BJ (cell line): Measurements from ENCODE around the gene PKDCC. TPM values are rescaled to one million over a fixed set of nuclear protein-coding genes. Genes with fewer than 3 reads are reported as not detected.

ENCODE experiments used
- CTCF ChIA-PET: fragments of 350-600 bp; formaldehyde crosslinking; extraction: SDS; loops from one replicate; lab custom pipeline; 2021; ENCODE audit warnings: antibody characterized with exemption, inconsistent platforms; lab: Yijun Ruan, JAX
- POLR2A ChIA-PET: fragments of 300-600 bp; sonication (Branson Sonifier 250); formaldehyde crosslinking; extraction: SDS; loops from one replicate; lab custom pipeline; 2021; ENCODE audit warnings: antibody characterized with exemption; lab: Charles Lee
- DNase-seq: peaks from one replicate; pipeline ENCODE4 v3.0.0-alpha.2; 2011; ENCODE audit warnings: low read depth
- H3K27me3 ChIP-seq: 2 replicates; pipeline ENCODE4 v1.6.0; 2011; ENCODE audit warnings: low read length; ENCODE audit not compliant: control insufficient read depth, insufficient read depth
- H3K36me3 ChIP-seq: 2 replicates; pipeline ENCODE4 v1.5.1; 2011; ENCODE audit warnings: low read length; ENCODE audit not compliant: control insufficient read depth, insufficient read depth
- H3K4me3 ChIP-seq: 2 replicates; pipeline ENCODE4 v1.5.1; 2011; ENCODE audit warnings: low read depth, mild to moderate bottlenecking, control low read depth, low read length
- polyA plus RNA-seq: library from polyadenylated mRNA; depleted of rRNA; stranded (reverse); fragments of >200 nt; gene quantifications from 2 replicates; pipeline ENCODE4 v1.2.3, GENCODE V29; 2011
- TF ChIP-seq, protein P1 (sequence below): IDR thresholded peaks from 2 replicates; pipeline ENCODE4 v1.5.1; 2011; ENCODE audit warnings: low read depth, mild to moderate bottlenecking, control low read depth, inconsistent platforms, low read length, moderate library complexity; ENCODE audit not compliant: insufficient read depth

The PKDCC gene
- polyA plus RNA-seq, 1 experiment, result 6.6 TPM

DNA sequence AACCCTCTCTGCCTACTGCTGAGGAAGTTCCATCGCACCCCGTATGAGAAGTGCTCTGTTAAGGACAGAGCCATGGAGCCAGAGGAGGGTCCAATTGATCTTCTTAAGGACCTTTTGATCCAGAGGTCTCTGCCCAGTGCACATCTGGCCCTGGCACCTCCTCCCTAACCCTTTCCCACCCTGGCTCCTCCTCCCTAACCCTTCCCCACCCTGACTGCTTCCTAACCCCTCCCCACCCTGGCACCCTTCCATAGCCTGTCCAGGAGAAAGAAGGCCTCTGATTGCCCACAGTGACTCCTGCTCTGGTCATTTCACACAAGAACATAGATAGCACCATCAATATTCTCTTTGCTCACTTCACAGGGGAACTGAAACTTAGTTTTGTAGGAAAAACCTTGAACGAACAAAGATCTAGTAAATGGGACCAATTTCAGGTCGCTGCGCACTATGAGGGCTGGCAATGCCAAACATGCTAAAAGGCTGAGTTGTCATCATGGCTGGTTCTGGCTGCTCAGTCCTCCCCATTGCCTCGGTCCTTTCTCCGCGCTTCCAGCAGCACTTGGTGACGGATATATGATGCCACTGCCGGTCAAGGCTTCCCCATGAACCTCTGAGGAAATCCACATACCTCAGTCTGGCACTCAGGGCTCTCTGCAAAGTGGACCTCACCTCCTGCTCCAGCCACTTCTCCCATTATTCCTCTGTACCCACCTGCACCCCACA, 49.2 kb downstream of the PKDCC start:
- no peaks in the 10 kb centered on the region for H3K27me3 ChIP-seq
- DNase-seq, result no peak
- no peak overlapping the region for H3K4me3 ChIP-seq
- no peaks in the 10 kb centered on the region for H3K36me3 ChIP-seq
- ChIA-PET POLR2A (no interaction called here), CTCF (interaction anchor here (0.6 to 6.4 kb wide), 28 partner anchors 9 to 275 kb away, joined by 3 to 103 read pairs (median 4); no protein-coding TSS in a partner anchor)
- TF ChIP-seq, protein P1, sequence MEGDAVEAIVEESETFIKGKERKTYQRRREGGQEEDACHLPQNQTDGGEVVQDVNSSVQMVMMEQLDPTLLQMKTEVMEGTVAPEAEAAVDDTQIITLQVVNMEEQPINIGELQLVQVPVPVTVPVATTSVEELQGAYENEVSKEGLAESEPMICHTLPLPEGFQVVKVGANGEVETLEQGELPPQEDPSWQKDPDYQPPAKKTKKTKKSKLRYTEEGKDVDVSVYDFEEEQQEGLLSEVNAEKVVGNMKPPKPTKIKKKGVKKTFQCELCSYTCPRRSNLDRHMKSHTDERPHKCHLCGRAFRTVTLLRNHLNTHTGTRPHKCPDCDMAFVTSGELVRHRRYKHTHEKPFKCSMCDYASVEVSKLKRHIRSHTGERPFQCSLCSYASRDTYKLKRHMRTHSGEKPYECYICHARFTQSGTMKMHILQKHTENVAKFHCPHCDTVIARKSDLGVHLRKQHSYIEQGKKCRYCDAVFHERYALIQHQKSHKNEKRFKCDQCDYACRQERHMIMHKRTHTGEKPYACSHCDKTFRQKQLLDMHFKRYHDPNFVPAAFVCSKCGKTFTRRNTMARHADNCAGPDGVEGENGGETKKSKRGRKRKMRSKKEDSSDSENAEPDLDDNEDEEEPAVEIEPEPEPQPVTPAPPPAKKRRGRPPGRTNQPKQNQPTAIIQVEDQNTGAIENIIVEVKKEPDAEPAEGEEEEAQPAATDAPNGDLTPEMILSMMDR, result no peak

DNA sequence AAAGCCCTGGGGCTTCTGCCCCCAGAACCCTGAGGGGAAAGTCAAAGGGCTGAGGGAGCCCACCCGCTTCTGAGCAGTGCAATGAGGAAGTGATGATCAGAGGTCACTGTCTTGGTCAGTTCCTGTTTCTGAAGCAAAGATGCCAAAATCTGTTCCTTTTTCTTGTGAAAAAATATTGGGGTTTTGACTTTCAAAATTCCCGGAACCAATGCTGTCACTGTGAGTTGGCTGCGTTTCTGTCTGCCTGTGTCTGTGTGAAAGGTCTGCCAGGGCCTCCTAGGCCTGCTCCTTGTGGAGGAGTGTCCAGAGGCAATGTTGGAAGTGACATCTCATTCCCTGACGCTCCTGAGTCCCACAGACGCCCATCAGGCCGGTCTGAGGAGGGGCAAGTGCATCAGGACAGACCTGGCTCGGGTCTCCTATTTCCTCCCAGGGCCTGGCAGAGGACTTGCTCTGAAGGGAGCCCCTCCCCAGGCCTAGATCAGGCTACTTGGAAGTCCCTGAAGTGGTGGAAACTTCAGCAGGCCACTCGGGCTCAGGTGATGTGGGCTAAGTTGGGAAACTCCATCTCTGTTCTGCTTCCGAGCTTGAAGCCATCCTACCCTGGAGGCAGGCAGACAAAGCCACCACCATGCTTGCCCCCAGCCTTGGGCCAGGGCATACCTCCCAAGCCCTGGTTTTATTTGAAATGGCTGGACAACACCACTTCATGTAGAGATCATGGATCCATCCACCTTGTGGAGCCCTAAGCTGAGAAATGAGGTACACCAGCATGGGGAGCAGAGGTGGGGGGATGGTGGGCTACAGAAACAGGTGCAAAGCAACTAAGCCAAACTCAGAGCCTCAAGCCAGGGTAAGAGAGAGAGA, 51.0 kb downstream of the PKDCC start:
- TF ChIP-seq, protein P1, result no peak
- no peaks in the 10 kb centered on the region for H3K36me3 ChIP-seq
- H3K4me3 ChIP-seq, result no peak overlapping the region
- no peaks in the 10 kb centered on the region for H3K27me3 ChIP-seq
- CTCF ChIA-PET, result interaction anchor here (1.6 to 6.4 kb wide), 2 partner anchors 11 to 229 kb away, joined by 6 to 103 read pairs; no protein-coding TSS in a partner anchor
- POLR2A ChIA-PET, result no interaction called here
- no peak for DNase-seq

DNA sequence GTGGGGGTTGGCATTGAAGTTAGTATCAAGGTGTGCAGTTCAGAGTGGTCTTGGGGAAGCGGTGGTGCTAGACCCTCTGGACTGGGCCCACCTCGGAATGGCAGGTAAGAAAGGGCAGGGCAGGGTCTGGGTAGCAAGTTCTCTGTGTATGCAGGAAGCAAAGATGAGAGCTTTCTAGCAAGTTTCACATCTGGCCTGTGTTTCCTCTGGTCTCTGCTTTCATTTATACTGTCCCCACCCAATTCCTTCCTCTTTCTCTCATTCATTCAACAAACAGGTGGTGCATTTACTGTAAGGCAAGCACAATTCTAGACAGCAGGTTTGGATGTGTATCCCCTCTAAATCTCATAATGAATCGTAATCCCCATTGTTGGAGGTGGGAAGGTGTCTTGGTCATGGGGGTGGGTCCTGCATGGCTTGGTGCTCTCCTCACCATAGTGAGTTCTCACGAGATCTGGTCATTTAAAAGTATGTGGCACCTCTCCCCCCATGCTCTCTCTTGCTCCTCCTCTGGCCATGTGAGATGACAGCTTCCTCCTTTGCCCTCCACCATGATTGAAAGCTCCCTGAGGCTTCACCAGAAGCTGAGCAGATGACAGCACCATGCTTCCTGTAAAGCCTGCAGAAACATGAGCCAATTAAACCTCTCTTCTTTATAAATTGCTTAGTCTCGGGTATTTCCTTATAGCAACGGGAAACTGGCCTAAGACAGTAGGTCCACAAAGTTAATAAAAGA, 51.8 kb downstream of the PKDCC start:
- Histone ChIP-seq H3K36me3 (no peaks in the 10 kb centered on the region), H3K4me3 (no peak overlapping the region), H3K27me3 (no peaks in the 10 kb centered on the region)
- TF ChIP-seq, protein P1, result no peak
- no peak for DNase-seq
- CTCF ChIA-PET, result interaction anchor here (1.2 to 6.4 kb wide), 3 partner anchors 12 to 228 kb away, joined by 4 to 103 read pairs (median 6); no protein-coding TSS in a partner anchor
- POLR2A ChIA-PET, result no interaction called here

DNA sequence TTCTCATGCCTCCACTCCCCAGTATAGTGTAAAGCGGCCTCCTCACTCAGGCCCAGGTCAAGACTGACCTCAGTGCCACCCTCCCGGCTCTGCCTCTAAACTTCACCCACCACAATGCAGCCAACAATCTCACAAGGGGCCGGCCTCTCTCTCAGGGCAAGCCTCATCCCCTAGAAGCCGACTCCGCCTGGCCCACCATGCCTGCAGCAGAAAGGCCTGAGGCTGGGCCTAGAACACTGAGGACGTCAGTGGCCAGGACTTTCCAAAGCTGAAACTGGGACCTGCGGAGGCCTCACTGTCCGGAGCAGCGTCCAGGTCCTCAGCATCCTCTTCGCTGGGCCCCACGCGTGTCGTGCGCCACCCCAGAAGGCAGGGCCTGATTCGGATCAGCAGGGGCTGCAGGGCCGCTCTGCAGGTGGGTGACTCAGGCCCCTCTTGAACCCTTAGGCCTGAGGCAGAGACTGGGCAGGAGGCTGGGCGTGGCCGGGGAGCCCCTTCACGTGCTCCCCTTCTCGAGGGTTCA, 52.9 kb downstream of the PKDCC start:
- Histone ChIP-seq H3K4me3 (no peak overlapping the region), H3K27me3 (no peaks in the 10 kb centered on the region), H3K36me3 (no peaks in the 10 kb centered on the region)
- CTCF ChIA-PET, result interaction anchor here (1.2 to 1.6 kb wide), 2 partner anchors 13 to 32 kb away, joined by 4 to 6 read pairs; no protein-coding TSS in a partner anchor
- POLR2A ChIA-PET, result no interaction called here
- TF ChIP-seq, protein P1, result no peak
- no peak for DNase-seq
